Measurements from ENCODE around the gene NSA2.
"Not testable (repeated sequence)": the region's sequence is repeated elsewhere in the genome, so short reads cannot be mapped to it uniquely, and the experiment has no call there.

Gene NSA2

DNA sequence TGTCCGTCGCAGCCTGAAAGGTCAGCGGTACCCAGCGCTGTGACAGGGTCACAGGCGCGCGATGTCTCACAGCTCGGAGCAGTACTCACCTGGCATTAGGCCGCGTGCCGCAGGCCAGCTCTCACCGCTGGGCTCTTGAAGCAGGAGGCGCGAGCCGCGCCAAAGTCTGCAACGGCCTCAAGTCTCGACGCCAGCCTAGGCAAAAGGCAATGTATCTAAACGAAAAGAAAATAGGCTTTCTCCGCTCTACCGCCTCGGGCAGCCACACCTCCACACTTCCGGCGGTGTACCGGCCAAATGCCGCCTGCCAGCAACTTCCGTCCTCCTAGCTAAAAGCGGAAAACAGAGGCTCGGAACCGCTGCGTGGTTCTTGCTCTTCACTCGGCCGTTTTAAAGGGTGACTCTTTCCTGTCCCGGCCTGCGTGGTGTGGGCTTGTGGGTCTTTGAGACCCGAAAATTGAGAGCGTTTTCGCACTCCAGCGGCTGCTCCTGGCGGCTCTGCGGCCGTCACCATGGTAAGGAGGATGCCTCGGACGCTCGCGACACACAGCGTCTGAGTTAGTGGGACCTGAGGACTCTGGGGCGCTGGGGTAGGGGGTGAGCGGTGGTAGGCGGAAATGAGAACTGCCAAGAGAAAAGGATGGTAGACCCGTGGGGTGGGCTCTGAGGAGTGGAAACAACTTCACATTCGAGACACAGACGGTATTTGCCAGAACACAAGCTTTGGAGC, at the start of gene NSA2, which contains the start of gene GFM2:
Gene NSA2 (plus strand): TSS at position 401 of the 730 bp plus-strand sequence. CDS start 112 bp downstream, at position 513.
Gene GFM2 (minus strand): TSS at position 269 of the 730 bp plus-strand sequence. CDS start 3,375 bp downstream, outside the sequence.
- DNase-seq = peak; percentile 97

DNA sequence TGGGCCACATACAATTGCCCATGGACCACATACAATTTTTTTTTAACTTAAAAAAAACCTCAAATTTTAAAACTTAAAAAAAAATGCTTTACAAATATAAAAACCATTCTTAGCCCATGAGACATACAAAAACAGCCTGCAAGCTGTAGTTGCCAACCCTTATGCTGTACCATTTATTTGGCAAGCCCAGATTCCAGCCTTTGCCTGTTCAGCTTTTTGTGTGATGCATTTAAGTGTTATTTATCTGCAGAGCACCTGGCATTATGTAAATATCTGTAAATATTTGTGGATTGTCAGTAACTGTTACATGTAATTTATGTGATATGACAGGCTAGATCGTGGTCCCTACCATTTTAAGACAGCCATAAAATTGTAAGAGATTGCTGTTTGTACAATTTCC, 49.5 kb upstream of the NSA2 start:
- DNase-seq = no peak

DNA sequence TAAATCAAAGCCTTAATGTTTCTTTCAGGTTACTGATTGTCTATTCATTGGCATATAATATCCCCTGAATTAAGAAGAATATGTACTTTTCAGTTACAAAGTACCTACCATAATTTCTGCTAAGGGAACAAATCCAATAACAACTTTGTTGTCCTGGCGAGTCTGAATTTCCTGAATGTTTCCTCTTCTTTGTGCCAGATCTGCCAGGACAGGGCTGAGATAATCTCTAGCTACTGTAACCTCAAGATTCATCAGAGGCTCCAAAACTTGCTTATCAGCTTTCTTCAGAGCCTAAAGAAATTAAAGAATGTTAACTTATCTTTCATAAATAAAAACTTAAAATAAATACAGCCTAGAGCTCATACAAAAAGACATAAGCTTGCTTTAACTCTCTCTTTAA, 44.8 kb upstream of the NSA2 start:
- DNase-seq = peak; percentile 41

DNA sequence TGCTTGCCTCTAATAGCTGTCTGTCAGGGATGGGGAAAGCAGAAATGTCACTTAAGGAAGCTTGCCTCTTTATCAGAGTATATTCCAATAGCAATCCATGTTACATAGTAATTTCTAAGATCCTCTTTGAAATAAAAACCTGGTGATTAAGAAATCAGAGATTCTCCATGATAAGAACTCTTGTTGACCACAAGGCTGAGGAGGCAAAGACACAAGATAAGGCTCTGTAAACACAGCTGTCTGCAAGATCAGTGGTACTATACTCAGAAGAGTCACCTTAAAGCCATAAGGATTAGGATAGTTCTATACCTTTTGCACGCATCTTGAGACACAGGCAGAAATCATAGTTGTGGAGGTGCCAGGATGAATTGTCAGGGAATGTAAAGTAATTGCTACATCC, 41.7 kb upstream of the NSA2 start:
- DNase-seq = peak; percentile 57

DNA sequence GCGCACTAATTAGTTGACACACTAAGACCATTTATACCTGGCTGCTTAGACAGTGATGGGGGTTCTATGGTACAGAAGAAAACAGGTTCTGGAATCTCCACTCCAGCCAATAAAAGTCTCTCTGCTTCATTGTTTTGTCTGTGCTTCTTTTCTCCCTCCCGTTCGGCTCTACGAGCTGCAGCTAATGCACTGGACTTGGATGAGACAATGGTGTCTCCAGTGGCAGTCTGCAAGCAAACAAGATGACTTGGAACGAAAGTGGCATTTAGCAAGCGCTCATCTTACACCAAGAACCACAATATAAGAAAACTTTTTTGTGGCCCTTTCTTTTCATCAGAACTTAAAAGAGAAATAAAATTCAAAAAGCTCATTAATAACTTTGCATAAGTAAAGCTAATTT, 30.3 kb upstream of the NSA2 start:
- no peak for DNase-seq

DNA sequence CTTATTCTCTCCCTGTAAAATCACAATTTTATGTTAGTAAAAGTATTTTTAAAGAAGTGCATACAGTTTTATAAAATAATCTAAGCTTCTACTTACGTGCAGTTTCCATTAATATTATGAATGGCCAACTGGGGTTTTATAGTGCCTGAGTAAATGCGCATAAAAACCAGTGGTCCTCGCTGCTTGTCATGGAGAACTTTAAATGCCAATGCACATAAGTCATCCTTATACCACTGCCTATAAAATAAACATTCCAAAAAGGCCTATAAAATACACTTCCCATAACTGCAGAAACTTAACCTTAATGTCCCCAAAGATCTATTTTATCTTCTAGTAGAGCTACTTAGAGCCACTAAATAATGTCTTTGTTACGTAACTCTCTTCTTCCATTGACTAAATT, 28.6 kb upstream of the NSA2 start:
- no peak for DNase-seq

DNA sequence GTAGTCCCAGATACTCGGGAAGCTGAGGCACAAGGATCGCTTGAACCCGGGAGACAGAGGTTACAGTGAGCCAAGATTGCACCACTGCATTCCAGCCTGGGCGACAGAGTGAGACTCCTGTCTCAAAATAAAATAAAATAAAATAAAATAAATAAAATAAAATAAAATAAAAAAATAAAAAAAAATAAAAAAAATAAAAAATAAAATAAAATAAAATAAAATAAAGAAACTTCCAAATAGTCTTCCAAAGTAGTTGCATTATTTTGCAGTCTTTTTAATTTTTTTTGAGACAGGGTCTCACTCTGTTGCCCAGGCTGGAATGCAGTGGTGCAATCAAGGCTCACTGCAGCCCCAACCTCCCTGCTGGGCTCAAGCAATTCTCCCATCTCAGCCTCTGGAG, 18.3 kb upstream of the NSA2 start:
- DNase-seq = not testable (repeated sequence)

DNA sequence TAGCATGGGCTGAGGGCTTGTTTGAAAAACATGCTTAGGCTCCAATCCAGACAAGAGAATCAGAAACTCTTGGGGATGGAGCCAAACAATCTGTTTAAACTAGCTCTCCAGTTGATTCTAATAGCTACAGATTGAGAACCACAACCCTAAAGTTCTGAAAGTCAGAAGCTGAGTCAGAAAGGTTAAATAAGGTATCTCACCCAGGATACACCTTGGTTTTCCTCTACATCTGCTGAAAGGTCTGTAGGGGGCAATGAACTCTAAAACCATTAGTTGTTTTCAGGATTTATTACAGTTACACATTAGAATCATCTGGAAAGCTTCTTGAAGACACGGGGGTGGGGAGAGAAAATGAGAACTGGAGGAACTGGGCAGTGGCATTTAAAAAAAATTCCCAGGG, 5.8 kb upstream of the NSA2 start:
- DNase-seq = no peak

DNA sequence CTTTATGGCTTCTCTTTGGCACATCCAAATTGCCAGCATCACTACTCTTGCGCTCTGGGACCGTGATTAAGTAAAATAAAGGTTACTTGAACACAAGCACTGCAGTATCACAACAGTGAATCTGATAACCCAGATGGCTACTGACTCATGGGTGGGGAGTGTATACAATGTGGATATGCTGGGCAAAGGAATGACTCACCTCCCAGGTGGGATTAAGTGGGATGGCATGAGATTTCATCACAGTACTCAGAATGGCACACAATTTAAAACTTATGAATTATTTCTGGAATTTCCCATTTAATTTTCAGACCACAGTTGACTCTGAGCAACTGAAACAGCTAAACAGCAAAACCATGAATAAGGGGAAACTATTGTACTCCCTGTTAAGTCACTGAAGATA, 4.5 kb upstream of the NSA2 start:
- no peak for DNase-seq

DNA sequence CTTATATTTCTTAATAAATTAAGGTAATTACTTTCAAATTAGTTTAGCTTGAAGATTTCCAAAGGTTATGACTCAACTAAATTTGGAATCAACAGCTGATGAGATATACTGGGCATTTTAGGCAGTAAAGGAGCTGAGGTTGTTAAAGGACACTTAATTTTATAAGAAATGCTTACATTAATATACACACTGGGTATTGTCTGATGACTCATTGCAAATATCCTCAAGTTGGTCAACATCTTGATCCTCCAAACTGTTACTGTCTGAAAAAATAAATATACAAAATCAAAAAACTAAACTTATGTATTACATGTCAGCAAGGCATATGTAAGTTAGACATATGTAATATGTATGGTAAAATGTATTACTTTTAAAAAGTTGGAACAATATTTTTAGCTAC, 3.5 kb upstream of the NSA2 start:
- DNase-seq = no peak

DNA sequence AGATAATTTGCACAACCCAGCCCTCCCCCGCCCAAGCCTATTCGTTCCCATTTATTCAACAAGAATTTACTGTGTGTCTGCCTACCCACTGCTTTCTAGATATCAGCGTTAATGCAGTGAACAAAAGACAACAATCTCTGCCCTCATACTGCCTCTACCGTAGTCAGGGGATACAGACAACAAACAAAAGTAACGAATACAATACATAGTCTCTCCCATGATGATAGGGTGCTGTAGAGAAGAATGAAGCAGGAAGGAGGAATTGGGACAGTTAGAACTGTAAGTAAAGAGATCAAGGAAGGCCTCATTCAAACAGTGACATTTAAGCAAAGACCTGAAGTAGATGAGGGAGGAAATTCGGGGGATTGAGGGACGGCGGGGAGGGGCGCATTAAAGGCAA, 1.8 kb upstream of the NSA2 start:
- DNase-seq = peak; percentile 17

DNA sequence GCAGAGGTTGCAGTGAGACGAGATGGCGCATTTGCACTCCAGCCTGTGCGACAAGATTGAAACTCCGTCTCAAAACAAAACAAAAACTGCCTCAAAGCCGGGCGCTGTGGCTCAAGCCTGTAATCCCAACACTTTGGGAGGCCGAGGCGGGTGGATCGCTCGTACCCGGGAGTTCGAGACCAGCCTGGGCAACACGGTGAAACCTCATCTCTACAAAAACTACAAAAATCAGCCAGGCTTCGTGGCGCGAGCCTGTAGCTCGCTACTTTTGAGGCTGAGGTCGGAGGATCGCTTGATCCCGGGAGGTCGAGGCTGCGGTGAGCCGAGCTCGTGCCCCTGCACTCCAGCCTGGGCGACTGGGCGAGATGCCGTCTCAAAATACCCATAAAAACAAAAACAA, 1.1 kb upstream of the NSA2 start:
- DNase-seq = no peak

DNA sequence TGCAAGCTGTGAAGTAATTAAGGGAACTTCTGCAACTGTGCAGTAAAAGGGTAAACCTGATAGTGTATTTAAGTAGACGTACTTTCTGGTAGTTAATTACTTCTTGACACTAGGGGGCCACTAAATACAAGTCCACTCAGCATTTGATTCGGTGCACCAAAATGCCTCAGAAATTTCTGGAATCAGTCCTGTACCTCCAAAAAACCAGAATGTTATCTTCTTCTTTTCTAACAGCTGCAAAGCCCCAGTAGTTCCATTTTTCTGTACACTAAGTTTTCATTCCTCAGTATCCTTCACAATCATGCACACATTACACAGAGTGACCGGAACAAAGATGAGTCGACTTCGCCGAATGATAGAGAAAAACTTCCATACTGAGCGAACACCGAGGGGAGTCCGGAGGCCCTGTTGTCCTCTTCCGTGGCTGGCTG, 616 bp upstream of the NSA2 start:
- peak; percentile 92 for DNase-seq

DNA sequence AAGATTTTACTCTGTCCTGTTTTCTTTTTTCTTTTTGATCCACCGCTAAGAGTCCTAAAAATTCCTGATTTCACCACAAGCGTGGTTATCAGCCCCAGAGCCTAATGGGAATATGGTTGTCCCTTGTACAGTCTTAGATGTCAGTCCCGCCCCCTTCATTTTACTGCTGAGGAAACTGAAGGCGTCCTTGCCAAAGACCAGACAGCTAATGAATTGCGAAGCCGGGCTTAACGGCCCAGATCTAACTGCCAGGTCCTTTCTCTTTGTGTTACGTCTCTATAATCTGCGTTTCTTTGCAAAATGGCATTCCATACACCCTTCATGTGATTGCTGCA, 497 bp downstream of the NSA2 start:
- DNase-seq = peak; percentile 73

DNA sequence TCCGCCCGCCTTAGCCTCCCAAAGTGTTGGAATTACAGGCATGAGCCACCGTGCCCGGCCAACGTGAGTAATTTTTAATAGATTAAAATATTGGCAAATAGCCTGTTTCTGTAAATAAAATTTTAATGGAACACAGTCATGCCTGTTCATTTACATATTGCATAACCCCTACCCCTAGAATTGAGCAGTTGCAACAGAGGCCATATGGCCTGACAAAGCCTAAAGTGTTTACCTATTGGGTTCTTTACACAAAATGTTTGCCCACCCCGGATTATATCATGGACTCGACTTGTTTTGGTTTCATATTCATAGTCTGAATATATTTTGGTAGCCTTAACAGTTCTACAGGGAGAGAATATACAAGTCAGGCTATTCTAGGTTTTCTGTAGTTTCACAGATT, 5.3 kb downstream of the NSA2 start:
- DNase-seq = peak; percentile 17

DNA sequence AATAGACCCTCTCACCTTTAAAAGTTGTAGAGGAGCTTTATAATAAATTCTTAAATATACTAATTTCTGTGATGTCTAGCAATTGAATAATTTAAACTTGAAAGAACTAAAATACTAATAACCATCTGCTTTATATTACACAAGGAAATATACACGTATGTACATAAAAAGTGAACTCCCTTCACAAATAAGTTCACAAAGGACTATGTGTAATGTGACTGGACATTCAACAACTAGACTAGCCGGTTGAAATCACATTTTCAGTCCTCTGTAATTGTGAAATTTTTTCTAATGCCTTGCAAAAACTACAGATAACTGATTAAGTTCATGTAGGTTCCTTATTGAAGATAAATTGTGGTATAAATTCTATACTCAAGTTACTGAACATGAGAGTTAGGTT, 11.6 kb downstream of the NSA2 start:
- DNase-seq = no peak

DNA sequence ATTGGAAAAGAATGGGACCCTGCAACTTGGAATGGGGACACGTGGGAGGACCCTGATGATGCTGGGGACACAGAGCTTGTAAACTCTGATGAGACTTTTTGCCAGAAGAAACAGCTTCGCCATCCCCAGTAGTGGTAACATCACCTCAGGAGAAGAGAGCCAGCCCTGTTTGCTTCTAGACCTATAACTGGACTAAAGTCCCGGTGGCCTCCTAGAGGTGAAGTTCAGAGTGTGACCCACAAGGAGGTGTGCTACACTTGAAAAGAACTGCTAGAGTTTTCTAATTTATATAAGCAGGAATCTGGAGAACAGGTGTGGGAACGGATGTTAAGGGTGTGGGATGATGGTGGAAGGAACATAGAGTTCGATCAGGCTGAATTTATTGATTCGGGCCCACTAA, 19.8 kb downstream of the NSA2 start:
- DNase-seq = no peak

DNA sequence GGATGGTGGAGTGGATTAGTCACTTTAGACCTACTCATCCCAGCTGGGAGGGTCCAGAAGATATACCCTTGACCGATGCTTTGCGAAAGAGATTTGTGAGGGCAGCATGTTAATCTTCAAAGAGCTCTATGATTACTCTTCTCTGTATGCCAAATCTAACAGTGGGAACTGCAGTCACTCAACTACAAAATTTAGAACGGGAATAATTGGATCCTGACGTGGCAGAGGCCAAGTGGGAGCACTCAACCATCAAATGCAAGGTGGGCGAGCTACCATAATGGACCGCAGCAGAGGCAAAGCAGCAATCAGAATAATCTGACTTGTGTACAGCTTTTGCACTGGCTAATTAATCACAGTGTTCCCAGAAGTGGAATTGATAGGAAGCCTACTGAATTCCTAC, 20.4 kb downstream of the NSA2 start:
- DNase-seq = no peak

DNA sequence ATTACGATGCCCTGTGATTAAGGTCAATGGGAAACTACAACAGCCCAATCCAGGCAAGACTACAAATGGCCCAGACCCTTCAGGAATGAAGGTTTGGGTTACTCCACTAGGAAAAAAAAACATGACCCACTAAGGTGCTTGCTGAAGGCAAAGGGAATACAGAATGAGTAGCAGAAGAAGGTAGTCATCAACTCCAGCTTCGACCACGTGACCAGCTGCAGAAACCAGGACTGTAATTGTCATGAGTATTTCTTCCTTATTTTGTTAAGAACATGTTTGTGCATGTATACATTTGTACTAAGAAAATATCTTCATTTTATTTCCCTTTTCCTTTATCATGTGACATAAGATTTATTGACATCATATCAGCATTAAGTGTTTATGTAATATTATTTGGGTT, 24.6 kb downstream of the NSA2 start:
- DNase-seq = not testable (repeated sequence)

DNA sequence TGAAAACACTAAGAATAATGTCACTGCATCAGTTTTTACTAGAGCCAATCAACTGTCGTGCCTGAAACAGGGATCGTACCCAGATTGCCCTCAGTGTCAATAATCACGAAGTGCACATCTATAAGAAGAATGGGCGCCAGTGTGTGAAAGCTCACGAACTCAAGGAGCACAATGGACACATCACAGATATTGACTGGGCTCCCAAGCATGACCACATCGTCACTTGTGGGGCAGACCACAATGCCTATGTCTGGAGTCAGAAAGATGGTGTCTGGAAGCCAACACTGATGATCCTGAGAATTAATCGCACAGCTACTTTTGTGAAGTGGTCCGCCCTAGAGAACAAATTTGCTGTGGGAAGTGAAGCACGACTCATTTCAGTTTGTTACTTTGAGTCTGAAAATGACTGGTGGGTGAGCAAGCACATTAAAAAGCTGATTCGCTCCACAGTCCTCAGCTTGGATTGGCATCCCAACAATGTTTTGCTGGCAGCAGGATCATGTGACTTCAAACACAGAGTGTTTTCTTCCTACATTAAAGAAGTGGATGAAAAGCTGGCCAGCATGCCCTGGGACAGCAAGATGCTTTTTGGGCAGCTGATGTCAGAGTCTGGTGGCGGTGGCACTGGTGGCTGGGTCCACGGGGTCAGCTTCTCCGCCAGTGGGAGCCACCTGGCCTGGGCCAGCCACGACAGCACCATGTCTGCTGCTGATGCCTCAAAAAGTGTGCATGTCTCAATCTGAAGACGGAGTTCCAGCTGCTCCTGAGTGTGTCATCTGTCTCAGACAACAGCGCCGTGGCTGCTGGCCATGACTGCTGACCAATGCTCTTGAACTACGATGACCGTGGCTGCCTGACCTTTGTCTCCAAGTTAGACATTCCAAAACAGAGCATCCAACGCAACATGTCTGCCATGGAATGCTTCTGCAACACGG, 32.2 kb downstream of the NSA2 start:
- no peak for DNase-seq

DNA sequence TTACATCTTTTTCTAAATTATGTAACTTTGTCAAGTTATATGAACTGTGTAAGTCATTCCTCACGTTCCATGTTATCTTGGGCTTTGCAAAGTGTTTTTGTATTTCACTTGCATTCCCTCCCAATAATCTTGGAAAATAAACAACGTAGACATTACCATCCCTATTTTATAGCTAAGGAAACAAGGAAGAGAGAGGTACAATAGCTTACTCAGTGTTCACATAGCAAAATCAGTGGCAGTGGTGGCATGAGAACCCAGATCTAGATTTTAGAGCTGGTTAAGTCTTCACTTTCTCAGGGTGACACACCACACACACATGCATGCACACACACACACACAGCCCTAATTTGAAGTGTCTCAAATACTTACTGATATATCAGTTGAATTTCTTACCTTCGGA, 34.1 kb downstream of the NSA2 start:
- DNase-seq = no peak

DNA sequence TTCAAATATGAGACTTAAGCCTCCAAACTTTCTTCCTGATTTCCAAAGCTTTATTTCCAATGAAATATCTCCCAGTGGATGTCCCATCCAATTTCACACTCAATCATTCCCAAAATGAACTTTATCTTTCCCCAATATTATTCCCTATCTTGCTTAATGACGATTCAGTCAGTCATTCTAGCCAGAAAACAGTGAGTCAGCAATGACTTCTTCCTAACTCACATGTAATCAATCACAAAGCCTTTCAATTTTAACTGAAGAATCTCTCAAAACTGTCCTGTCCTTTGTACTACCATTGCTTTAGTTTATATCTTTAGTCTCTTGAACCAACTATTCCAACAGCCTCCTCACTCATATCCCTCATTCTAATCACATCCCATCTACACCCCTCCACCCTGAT, 34.9 kb downstream of the NSA2 start:
- DNase-seq = no peak

DNA sequence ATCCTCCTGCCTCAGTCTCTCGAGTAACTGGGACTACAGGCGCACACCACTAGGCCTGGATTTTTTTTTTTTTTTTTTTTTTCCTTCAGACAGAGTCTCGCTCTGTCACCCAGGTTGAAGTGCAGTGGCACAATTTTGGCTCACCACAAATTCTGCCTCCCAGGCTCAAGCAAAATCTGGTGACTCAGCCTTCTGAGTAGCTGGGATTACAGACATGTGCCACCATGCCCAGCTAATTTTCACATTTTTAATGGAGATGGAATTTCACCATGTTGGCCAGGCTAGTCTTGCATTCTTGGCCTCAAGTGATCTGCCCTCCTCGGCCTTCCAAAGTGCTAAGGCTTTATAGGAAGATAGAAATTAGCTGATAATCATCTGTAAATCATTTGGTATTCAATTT, 43.9 kb downstream of the NSA2 start:
- DNase-seq = no peak

DNA sequence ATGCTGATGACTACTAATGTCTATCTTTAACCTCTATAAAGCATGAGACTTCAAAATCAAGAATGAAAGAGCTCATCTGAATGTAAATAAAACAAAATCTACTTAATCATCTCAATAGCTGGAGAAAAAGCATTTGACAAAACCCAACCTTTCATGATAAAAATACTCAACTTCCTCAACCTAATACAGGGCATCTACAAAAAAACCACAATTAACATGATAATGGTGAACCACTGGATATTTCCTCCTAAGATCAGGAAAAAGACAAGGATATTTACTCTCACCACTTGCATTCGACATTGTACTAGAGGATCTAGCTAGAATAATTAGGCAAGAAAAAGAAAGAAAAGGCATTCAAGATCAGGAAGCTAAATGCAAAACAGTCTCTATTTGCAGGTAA, 49.8 kb downstream of the NSA2 start:
- peak; percentile 5 for DNase-seq
